Panc1 (cell line): ENCODE data around the gene PROX2. TPM values are rescaled to one million over a fixed set of nuclear protein-coding genes. Genes with fewer than 3 reads are reported as not detected.

ENCODE experiments used
- ATAC-seq: fragments of 200-7000 bp; cut with Tn5 transposase; 2 replicates; pipeline ENCODE4 v1.9.1; 2020; ENCODE audit warnings: mild to moderate bottlenecking, moderate library complexity
- BruUV-seq: library from RNA; stranded (reverse); fragments of 400-500 nt; replicated peaks from 2 replicates; lab custom pipeline; 2021; lab: Mats Ljungman, UMichigan
- CTCF ChIA-PET: fragments of 300-600 bp; sonication (Branson Sonifier 250); formaldehyde crosslinking; loops from one replicate; lab custom pipeline; 2022; ENCODE audit warnings: antibody characterized with exemption; lab: Charles Lee
- POLR2A ChIA-PET: fragments of 300-600 bp; sonication (Branson Sonifier 250); formaldehyde crosslinking; loops from one replicate; lab custom pipeline; 2022; ENCODE audit warnings: antibody characterized with exemption; lab: Charles Lee
- DNase-seq: peaks from one replicate; pipeline ENCODE4 v3.0.0-alpha.2; 2010; ENCODE audit warnings: low read depth, low spot score
- H3K27ac ChIP-seq: 2 replicates; pipeline ENCODE4 v1.5.1; 2011; ENCODE audit warnings: mild to moderate bottlenecking, low read length, inconsistent platforms
- H3K27me3 ChIP-seq: fragments of 200-500 bp; sonication (Bioruptor generic); 2 replicates; pipeline ENCODE4 v1.6.0; 2014; ENCODE audit warnings: low read length, inconsistent platforms; ENCODE audit not compliant: control insufficient read depth, insufficient read depth
- H3K36me3 ChIP-seq: fragments of 200-500 bp; sonication (Bioruptor generic); 2 replicates; pipeline ENCODE4 v1.5.1; 2014; ENCODE audit warnings: inconsistent platforms, mild to moderate bottlenecking, low read length, moderate library complexity; ENCODE audit not compliant: control insufficient read depth, insufficient read depth
- H3K4me1 ChIP-seq: 2 replicates; pipeline ENCODE4 v1.5.1; 2011; ENCODE audit warnings: inconsistent platforms, mild to moderate bottlenecking, low read length, moderate library complexity; ENCODE audit not compliant: control insufficient read depth, insufficient read depth
- H3K4me3 ChIP-seq, 2 experiments: 2 replicates each; pipeline ENCODE4 v1.5.1; 2011 to 2012; ENCODE audit warnings: low read depth in 2 of 2, low read length in 2 of 2, mild to moderate bottlenecking in 2 of 2, inconsistent platforms in 1 of 2, moderate library complexity in 1 of 2
- H3K9me3 ChIP-seq: fragments of 200-500 bp; sonication (Bioruptor generic); 2 replicates; pipeline ENCODE4 v1.5.1; 2014; ENCODE audit warnings: low read depth, mild to moderate bottlenecking, inconsistent platforms, low read length, moderate library complexity; ENCODE audit not compliant: control insufficient read depth, insufficient read depth
- CTCF ChIP-seq: fragments of 450-650 bp; IDR thresholded peaks from 2 replicates; pipeline ENCODE4 v1.5.1; 2017; ENCODE audit warnings: mild to moderate bottlenecking
- POLR2AphosphoS5 ChIP-seq: IDR thresholded peaks from 2 replicates; pipeline ENCODE4 v1.6.1; 2012; ENCODE audit warnings: mild to moderate bottlenecking, low read depth, low read length, moderate library complexity
- REST ChIP-seq, 2 experiments: IDR thresholded peaks; 2 replicates each; pipeline ENCODE4 v1.6.1; 2011 to 2012; ENCODE audit warnings: low read depth in 2 of 2, control low read depth in 1 of 2, low read length in 1 of 2, mild to moderate bottlenecking in 1 of 2, moderate library complexity in 1 of 2; ENCODE audit not compliant: insufficient read depth in 1 of 2
- SIN3A ChIP-seq: IDR thresholded peaks from 2 replicates; pipeline ENCODE4 v1.6.1; 2012; ENCODE audit warnings: low read depth, mild to moderate bottlenecking, low read length, moderate library complexity, borderline replicate concordance; ENCODE audit not compliant: insufficient read depth
- TCF7L2 ChIP-seq: IDR thresholded peaks from 2 replicates; pipeline ENCODE4 v1.6.1; 2011; ENCODE audit warnings: mild to moderate bottlenecking, low read depth, low read length, inconsistent platforms
- in situ Hi-C: cut with HindIII; loops from 2 replicates; pipeline ENCODE4 v1.10.0; 2016; ENCODE audit warnings: low sequenced_read_pairs, low pct_unique_long_range_greater_than_20kb
- intact Hi-C: fragments of 100-400 bp; cut with micrococcal nuclease; formaldehyde crosslinking; loops from one replicate; pipeline ENCODE4 v1.10.0; 2022; ENCODE audit not compliant: unreplicated experiment
- total RNA-seq: library from RNA; stranded (reverse); gene quantifications from one replicate; pipeline ENCODE4 v1.2.1, GENCODE V29; 2021; ENCODE audit not compliant: unreplicated experiment

Gene PROX2
- total RNA-seq, 1 experiment from 2014 or later: not detected

- no peaks in the 10 kb centered on the region for H3K9me3 ChIP-seq
- no peaks in the 10 kb centered on the region for H3K36me3 ChIP-seq
- no peaks in the 10 kb centered on the region for H3K27me3 ChIP-seq
- H3K4me3 ChIP-seq: no peak overlapping the region
- H3K27ac ChIP-seq: no peak overlapping the region
- no peaks in the 10 kb centered on the region for H3K4me1 ChIP-seq
- BruUV-seq: no TSS peak
- intact Hi-C loops (loop anchor here (10.0 kb wide), 1 partner anchor 427 kb away; no protein-coding TSS in a partner anchor), in situ Hi-C loops (no loop called here)
- ChIA-PET POLR2A (interaction anchor here (0.6 kb wide), 3 partner anchors 15 to 197 kb away, joined by 3 to 15 read pairs (median 5); no protein-coding TSS in a partner anchor), CTCF (no interaction called here)
- TF ChIP-seq CTCF (no peak), POLR2AphosphoS5 (no peak), SIN3A (no peak), TCF7L2 (no peak), REST (IDR thresholded peaks at IDR 0.05; ENCODE audit: insufficient read depth in 1 of 2, low read depth in 2 of 2, low read length in 1 of 2) (no peak)
- DNase-seq: no peak
- no peak for ATAC-seq
These were observed 8.3 kb downstream of the PROX2 start for GRCh38 chr14:74867673-74868072.

- Histone ChIP-seq H3K36me3 (no peaks in the 10 kb centered on the region), H3K4me3 (no peak overlapping the region), H3K27me3 (no peaks in the 10 kb centered on the region), H3K27ac (no peak overlapping the region), H3K9me3 (no peaks in the 10 kb centered on the region), H3K4me1 (no peaks in the 10 kb centered on the region)
- CTCF ChIA-PET: no interaction called here
- TF ChIP-seq REST (IDR thresholded peaks at IDR 0.05; ENCODE audit: insufficient read depth in 1 of 2, low read depth in 2 of 2, low read length in 1 of 2) (no peak), POLR2AphosphoS5 (no peak), SIN3A (no peak), TCF7L2 (no peak), CTCF (no peak)
- POLR2A ChIA-PET: interaction anchor here (0.6 kb wide), 1 partner anchor 23 kb away, joined by 15 read pairs; no protein-coding TSS in a partner anchor
- no TSS peak for BruUV-seq
- intact Hi-C loops (loop anchor here (10.0 kb wide), 1 partner anchor 428 kb away; no protein-coding TSS in a partner anchor), in situ Hi-C loops (no loop called here)
- no peak for ATAC-seq
- DNase-seq: no peak
These were observed 9.1 kb downstream of the PROX2 start for GRCh38 chr14:74866708-74867389.
